Measurements from ENCODE around the gene PYCR2.

- TF ChIP-seq CTCF (IDR thresholded peaks at IDR 0.05) (no peak), POLR2A (IDR thresholded peaks at IDR 0.05) (no peak)
Observed at GRCh38 chr1:225878282-225878681, 45.8 kb downstream of the PYCR2 start.
